HepG2 (cell line): ENCODE measurements around the gene RBMS2. TPM values are rescaled to one million over a fixed set of nuclear protein-coding genes. Genes with fewer than 3 reads are reported as not detected.

Experiments used
- ATAC-seq: fragments of 200-7000 bp; cut with Tn5 transposase; 3 replicates; pipeline ENCODE4 v1.9.1; 2020; ENCODE audit warnings: mild to moderate bottlenecking, moderate library complexity
- BruUV-seq: library from RNA; stranded (reverse); fragments of 400-500 nt; replicated peaks from 2 replicates; lab custom pipeline; 2021; lab: Mats Ljungman, UMichigan
- CTCF ChIA-PET: fragments of 300-600 bp; formaldehyde crosslinking; extraction: SDS; loops from one replicate; lab custom pipeline; 2021; ENCODE audit warnings: low total read pairs, inconsistent platforms, low intra/inter-chr PET ratio; lab: Yijun Ruan, JAX
- POLR2A ChIA-PET: fragments of 350-600 bp; sonication (Branson Sonifier 250); formaldehyde crosslinking; loops from one replicate; lab custom pipeline; 2020; ENCODE audit warnings: antibody characterized with exemption, inconsistent platforms; lab: Yijun Ruan, JAX
- DNase-seq: peaks from one replicate; pipeline ENCODE4 v3.0.0-alpha.2; 2015; ENCODE audit warnings: low spot score
- FAIRE-seq: peaks from 3 replicates; lab custom pipeline; 2011; peaks lifted over from hg19 to GRCh38; lab: Jason Lieb, UNC
- H2AFZ ChIP-seq: one replicate; pipeline ENCODE4 v1.6.1; 2011; ENCODE audit warnings: low read length, inconsistent platforms
- H3K27ac ChIP-seq: fragments of 300-600 bp; 3 replicates; pipeline ENCODE4 v1.8.0; 2011; ENCODE audit warnings: mixed run types, mild to moderate bottlenecking, mixed read lengths, low read length, inconsistent platforms; ENCODE audit not compliant: insufficient read depth; ENCODE audit errors: extremely low read length
- H3K27me3 ChIP-seq, 2 experiments: fragments of 200-600 bp in 1 of 2; 2 replicates in 1 of 2; 3 replicates in 1 of 2; pipeline versions ENCODE4 v1.6.0 to v1.8.0; 2011; ENCODE audit warnings: low read length in 2 of 2, mild to moderate bottlenecking in 2 of 2, moderate library complexity in 2 of 2, inconsistent platforms in 1 of 2; ENCODE audit not compliant: insufficient read depth in 2 of 2, control insufficient read depth in 1 of 2
- H3K36me3 ChIP-seq, 2 experiments: fragments of 200-600 bp in 1 of 2; replicated peaks in 1 of 2; 2 replicates in 1 of 2; 3 replicates in 1 of 2; pipeline versions ENCODE4 v1.5.1 to v1.8.0; 2011; ENCODE audit warnings: low read length in 2 of 2, inconsistent platforms in 1 of 2; ENCODE audit not compliant: insufficient read depth in 2 of 2, control insufficient read depth in 1 of 2
- H3K4me1 ChIP-seq: 2 replicates; pipeline ENCODE4 v1.5.1; 2012; ENCODE audit warnings: low read length, inconsistent platforms; ENCODE audit not compliant: insufficient read depth
- H3K4me2 ChIP-seq: 2 replicates; pipeline ENCODE4 v1.6.0; 2011; ENCODE audit warnings: low read depth, low read length, inconsistent platforms
- H3K4me3 ChIP-seq, 3 experiments: fragments of 200-600 bp in 1 of 3; sonication (generic), shearing (Covaris generic) in 1 of 3; replicated peaks in 1 of 3; 2 replicates each; pipeline ENCODE4 v1.5.1; 2011 to 2016; ENCODE audit warnings: low read length in 3 of 3, inconsistent platforms in 2 of 3, low read depth in 2 of 3, mild to moderate bottlenecking in 2 of 3, control low read depth in 1 of 3, mixed read lengths in 1 of 3; ENCODE audit not compliant: insufficient read depth in 1 of 3
- H3K79me2 ChIP-seq: one replicate; pipeline ENCODE4 v1.6.1; 2011; ENCODE audit warnings: low read length, inconsistent platforms; ENCODE audit not compliant: insufficient read depth
- H3K9ac ChIP-seq: 2 replicates; pipeline ENCODE4 v1.6.0; 2011; ENCODE audit warnings: mild to moderate bottlenecking, low read depth, low read length, inconsistent platforms; ENCODE audit not compliant: insufficient read depth
- H3K9me3 ChIP-seq: 2 replicates; pipeline ENCODE4 v1.5.1; 2012; ENCODE audit warnings: mild to moderate bottlenecking, low read length
- H4K20me1 ChIP-seq: 2 replicates; pipeline ENCODE4 v1.6.0; 2011; ENCODE audit warnings: inconsistent platforms, mild to moderate bottlenecking, low read length, moderate library complexity; ENCODE audit not compliant: insufficient read depth
- GABPA ChIP-seq, 2 experiments: IDR thresholded peaks; 2 replicates each; pipeline ENCODE4 v1.6.1; 2011 to 2016; ENCODE audit warnings: low read depth in 2 of 2, low read length in 1 of 2, missing biosample characterization in 1 of 2, missing genetic modification characterization in 1 of 2
- HIVEP1 ChIP-seq: sonication (generic); formaldehyde crosslinking; IDR thresholded peaks from 2 replicates; pipeline ENCODE4 v1.4.0; 2020; ENCODE audit warnings: mild to moderate bottlenecking, missing genetic modification reagents
- JUN ChIP-seq: sonication (generic); formaldehyde crosslinking; IDR thresholded peaks from 2 replicates; pipeline ENCODE4 v1.4.0; 2020; ENCODE audit warnings: mild to moderate bottlenecking, missing genetic modification reagents
- JUND ChIP-seq: sonication (generic); formaldehyde crosslinking; IDR thresholded peaks from 2 replicates; pipeline ENCODE4 v1.8.0; 2022; ENCODE audit warnings: mild to moderate bottlenecking, missing genetic modification reagents
- KDM5A ChIP-seq: fragments of 200-600 bp; sonication (generic); IDR thresholded peaks from 2 replicates; pipeline ENCODE4 v1.7.0; 2018; ENCODE audit warnings: antibody characterized with exemption, mild to moderate bottlenecking, low read length, borderline replicate concordance
- MLX ChIP-seq: IDR thresholded peaks from 2 replicates; pipeline ENCODE4 v1.6.1; 2016
- MXI1 ChIP-seq: IDR thresholded peaks from 3 replicates; pipeline ENCODE4 v1.6.1; 2012; ENCODE audit warnings: low read depth, low read length, inconsistent platforms, borderline replicate concordance
- NBN ChIP-seq: fragments of 450-650 bp; conservative IDR thresholded peaks from 2 replicates; pipeline ENCODE4 v1.6.1; 2017
- SMARCE1 ChIP-seq: fragments of 450-650 bp; IDR thresholded peaks from 2 replicates; pipeline ENCODE4 v1.6.1; 2017; ENCODE audit warnings: borderline replicate concordance
- TRAFD1 ChIP-seq: sonication (generic); formaldehyde crosslinking; IDR thresholded peaks from 2 replicates; pipeline ENCODE4 v1.5.1; 2020; ENCODE audit warnings: missing genetic modification reagents, mild to moderate bottlenecking, borderline replicate concordance
- WIZ ChIP-seq: sonication (generic); formaldehyde crosslinking; IDR thresholded peaks from 2 replicates; pipeline ENCODE4 v1.5.1; 2020; ENCODE audit warnings: mild to moderate bottlenecking, missing genetic modification reagents
- ZBTB20 ChIP-seq: sonication (generic); formaldehyde crosslinking; IDR thresholded peaks from 2 replicates; pipeline ENCODE4 v1.8.1; 2023; ENCODE audit warnings: missing genetic modification reagents, low read depth, mild to moderate bottlenecking, borderline replicate concordance
- ZBTB7B ChIP-seq: sonication (generic); formaldehyde crosslinking; IDR thresholded peaks from 2 replicates; pipeline ENCODE4 v1.4.0; 2020; ENCODE audit warnings: missing genetic modification reagents
- ZIK1 ChIP-seq: sonication (generic); formaldehyde crosslinking; IDR thresholded peaks from 2 replicates; pipeline ENCODE4 v1.5.0; 2020; ENCODE audit warnings: mild to moderate bottlenecking, low read depth, missing genetic modification reagents, borderline replicate concordance
- ZNF20 ChIP-seq: sonication (generic); formaldehyde crosslinking; IDR thresholded peaks from 2 replicates; pipeline ENCODE4 v1.4.0; 2020; ENCODE audit warnings: mild to moderate bottlenecking, moderate library complexity, missing genetic modification reagents
- ZNF331 ChIP-seq: sonication (generic); formaldehyde crosslinking; IDR thresholded peaks from 2 replicates; pipeline ENCODE4 v1.4.0; 2020; ENCODE audit warnings: missing genetic modification reagents
- ZNF335 ChIP-seq: sonication (generic); formaldehyde crosslinking; IDR thresholded peaks from 2 replicates; pipeline ENCODE4 v1.4.0; 2020; ENCODE audit warnings: missing genetic modification reagents
- ZNF558 ChIP-seq: sonication (generic); formaldehyde crosslinking; IDR thresholded peaks from 2 replicates; pipeline ENCODE4 v1.9.0; 2022; ENCODE audit warnings: mild to moderate bottlenecking, missing genetic modification reagents, borderline replicate concordance
- ZNF614 ChIP-seq: IDR thresholded peaks from 2 replicates; pipeline ENCODE4 v1.6.1; 2018; ENCODE audit warnings: missing biosample characterization, missing genetic modification reagents, inconsistent platforms, borderline replicate concordance
- ZNF75D ChIP-seq: sonication (generic); formaldehyde crosslinking; IDR thresholded peaks from 2 replicates; pipeline ENCODE4 v1.8.1; 2023; ENCODE audit warnings: missing genetic modification reagents, mild to moderate bottlenecking, borderline replicate concordance
- ZNF768 ChIP-seq: sonication (generic); formaldehyde crosslinking; IDR thresholded peaks from 2 replicates; pipeline ENCODE4 v1.4.0; 2020; ENCODE audit warnings: missing genetic modification reagents
- WGBS: methylation state at CpG from one replicate; pipeline ENCODE4 v1.1.6; 2017; ENCODE audit warnings: low lambda C conversion rate; 5-methylcytosine and 5-hydroxymethylcytosine counted together
- in situ Hi-C: cut with HindIII; loops from 2 replicates; pipeline ENCODE4 v1.10.0; 2017; ENCODE audit warnings: low pct_unique_long_range_greater_than_20kb; ENCODE audit not compliant: extremely low pct_ligation_motif_present
- intact Hi-C: fragments of 100-400 bp; cut with micrococcal nuclease; formaldehyde crosslinking; loops from one replicate; pipeline ENCODE4 v1.10.0; 2022; ENCODE audit not compliant: unreplicated experiment
- polyA plus RNA-seq, 8 experiments: library from polyadenylated mRNA; depleted of rRNA in 3 of 8; stranded (reverse) in 7 of 8; unstranded in 1 of 8; fragments of >200 nt; fragmentation: Illumina TruSeq in 4 of 8; extraction: Trizol in 4 of 8; gene quantifications; 2 replicates each; pipeline versions ENCODE4 v1.2.1 to v1.2.3, GENCODE V29; 2011 to 2016; ENCODE audit warnings: low read depth in 4 of 8, missing spikeins in 1 of 8, mixed read lengths in 1 of 8; ENCODE audit not compliant: insufficient read depth in 1 of 8
- total RNA-seq, 5 experiments: library from RNA; depleted of rRNA; stranded (reverse); fragments of >200 nt; fragmentation: Illumina TruSeq; extraction: Trizol; gene quantifications; 2 replicates each; pipeline ENCODE4 v1.2.3, GENCODE V29; 2016; ENCODE audit warnings: low read depth in 1 of 5

RBMS2 gene
- total and polyA plus RNA-seq, 2 of the 13 experiments (the other 11 are each of a cell fraction or from before 2014, with no cell fraction given), result 0.53 to 7.4 TPM

GRCh38 chr12:56616925-56617324 is 95.3 kb downstream of the RBMS2 start (continued):
- no peak for TF ChIP-seq ZNF20 (CRISPR knock-in tag)
- TF ChIP-seq JUN (CRISPR knock-in tag), result no peak
- no peak for TF ChIP-seq ZNF768
- no peak for TF ChIP-seq JUND (CRISPR knock-in tag)
- TF ChIP-seq KDM5A, result no peak
- no peak for TF ChIP-seq MLX (CRISPR knock-in tag)

- H3K79me2 ChIP-seq, result peaks cover 88% of the 10 kb centered on the region
- BruUV-seq, result no TSS peak
These were observed 100.9 kb downstream of the RBMS2 start for GRCh38 chr12:56622535-56622934.

More at GRCh38 chr12:56622535-56622934, 100.9 kb downstream of the RBMS2 start:
- no peak overlapping the region for H3K4me2 ChIP-seq
- H3K4me1 ChIP-seq, result peaks cover 39% of the 10 kb centered on the region
- intact Hi-C loops, result no loop called here
- no peak overlapping the region for H2AFZ ChIP-seq
- H3K9ac ChIP-seq, result no peak overlapping the region
- FAIRE-seq, result no peak
- in situ Hi-C loops, result no loop called here
- no peak for DNase-seq
- POLR2A ChIA-PET, result interaction anchor here (0.8 kb wide), 2 partner anchors 13 to 14 kb away, joined by 3 read pairs; no protein-coding TSS in a partner anchor
- no peak overlapping the region for H3K4me3 ChIP-seq
- no peaks in the 10 kb centered on the region for H3K9me3 ChIP-seq
- H4K20me1 ChIP-seq, result peaks cover 16% of the 10 kb centered on the region; the same call in 1 of the 2 replicates
- 89% methylated on average over 1 of the region's 1 CpG for WGBS
- no peaks in the 10 kb centered on the region for H3K27me3 ChIP-seq
- CTCF ChIA-PET, result no interaction called here
- ATAC-seq, result no peak
- H3K36me3 ChIP-seq, result peaks cover 4 to 43% of the 10 kb centered on the region in 2 experiments; a peak in 4 of 5 replicates
- H3K27ac ChIP-seq, result no peak overlapping the region
- TF ChIP-seq ZNF75D (CRISPR knock-in tag), result no peak
- TF ChIP-seq ZBTB20 (CRISPR knock-in tag), result no peak
- no peak for TF ChIP-seq ZNF558 (CRISPR knock-in tag)
- no peak for TF ChIP-seq TRAFD1 (CRISPR knock-in tag)
- no peak for TF ChIP-seq MXI1
- no peak for TF ChIP-seq NBN
- TF ChIP-seq ZBTB7B (CRISPR knock-in tag), result no peak
- TF ChIP-seq ZIK1 (CRISPR knock-in tag), result no peak
- no peak for TF ChIP-seq ZNF614 (CRISPR knock-in tag)
- TF ChIP-seq GABPA (IDR thresholded peaks at IDR 0.05; ENCODE audit: low read depth, low read length), result no peak
- TF ChIP-seq GABPA (CRISPR knock-in tag; IDR thresholded peaks at IDR 0.05; ENCODE audit: low read depth), result no peak
- no peak for TF ChIP-seq WIZ (CRISPR knock-in tag)
- TF ChIP-seq HIVEP1 (CRISPR knock-in tag), result no peak
- TF ChIP-seq SMARCE1, result no peak
- TF ChIP-seq ZNF331 (CRISPR knock-in tag), result no peak
- no peak for TF ChIP-seq ZNF335 (CRISPR knock-in tag)
